Endothelial cell of umbilical vein (primary cell): ENCODE measurements around the gene CCL4.
"Not testable (repeated sequence)": the region's sequence is repeated elsewhere in the genome, so short reads cannot be mapped to it uniquely, and the experiment has no call there.

Experiments
- CTCF ChIP-seq, 2 donors: IDR thresholded peaks; 1 replicate in 1 of 2; 2 replicates in 1 of 2; pipeline ENCODE4 v1.5.1; 2011; ENCODE audit warnings: low read length in 2 of 2, mild to moderate bottlenecking in 2 of 2, moderate library complexity in 2 of 2, control low read depth in 1 of 2, inconsistent platforms in 1 of 2, low read depth in 1 of 2; ENCODE audit not compliant: insufficient read depth in 1 of 2; ENCODE audit errors: extremely low read depth in 1 of 2
- EZH2 ChIP-seq: IDR thresholded peaks from 2 replicates; pipeline ENCODE4 v1.6.1; 2012; ENCODE audit warnings: borderline replicate concordance, low read depth, mild to moderate bottlenecking, moderate library complexity, low read length, inconsistent platforms; ENCODE audit not compliant: severe bottlenecking
- FOS ChIP-seq: IDR thresholded peaks from 2 replicates; pipeline ENCODE4 v1.6.1; 2011; ENCODE audit warnings: mild to moderate bottlenecking, low read length, moderate library complexity, borderline replicate concordance; ENCODE audit not compliant: insufficient read depth
- GATA2 ChIP-seq: IDR thresholded peaks from 2 replicates; pipeline ENCODE4 v1.7.0; 2011; ENCODE audit warnings: low read depth, mild to moderate bottlenecking, moderate library complexity, mixed read lengths, low read length; ENCODE audit not compliant: insufficient read length, insufficient read depth
- JUN ChIP-seq: IDR thresholded peaks from 2 replicates; pipeline ENCODE4 v1.6.1; 2011; ENCODE audit warnings: borderline replicate concordance, low read depth; ENCODE audit not compliant: insufficient read length, insufficient read depth
- MYC ChIP-seq: IDR thresholded peaks from one replicate; pipeline ENCODE4 v1.6.1; 2011; ENCODE audit warnings: mild to moderate bottlenecking, low read depth, low read length
- POLR2A ChIP-seq: IDR thresholded peaks from 2 replicates; pipeline ENCODE4 v1.6.1; 2012; ENCODE audit warnings: low read depth, mild to moderate bottlenecking, control low read depth, low read length
- POLR2AphosphoS5 ChIP-seq: IDR thresholded peaks from 2 replicates; pipeline ENCODE4 v1.6.1; 2012; ENCODE audit warnings: low read depth, mild to moderate bottlenecking, control low read depth, low read length, moderate library complexity; ENCODE audit not compliant: insufficient read depth

DNA sequence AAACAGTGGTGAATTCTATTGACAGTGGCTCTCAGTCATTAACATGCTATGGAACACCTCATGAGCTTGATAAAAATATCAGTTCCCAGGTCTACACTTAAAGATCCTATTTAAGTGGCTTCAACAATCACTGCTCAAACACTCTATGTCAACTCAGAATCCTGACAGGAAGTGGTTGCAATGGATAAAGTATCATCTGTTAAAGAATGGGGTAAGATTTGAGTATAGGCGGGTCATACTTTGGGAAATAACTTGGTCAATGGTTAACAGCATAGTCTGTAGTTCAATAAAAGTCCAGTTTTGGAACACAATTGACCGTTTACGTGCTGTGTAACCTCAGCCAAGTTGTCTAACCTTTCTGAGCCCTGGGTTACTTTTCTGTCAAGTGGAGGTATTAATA lies 16.2 kb upstream of the CCL4 start:
- not testable (repeated sequence) for TF ChIP-seq CTCF (IDR thresholded peaks at IDR 0.05; ENCODE audit: extremely low read depth in 1 of 2, insufficient read depth in 1 of 2, low read depth in 1 of 2, low read length in 2 of 2); EZH2; POLR2AphosphoS5; POLR2A; JUN; GATA2; FOS; MYC
